GM04504 (cell line): ENCODE data around the gene ST8SIA5.

Experiments
- DNase-seq: peaks from one replicate; pipeline ENCODE4 v3.0.0-alpha.2; 2012; ENCODE audit warnings: low read depth

The ST8SIA5 gene

DNA sequence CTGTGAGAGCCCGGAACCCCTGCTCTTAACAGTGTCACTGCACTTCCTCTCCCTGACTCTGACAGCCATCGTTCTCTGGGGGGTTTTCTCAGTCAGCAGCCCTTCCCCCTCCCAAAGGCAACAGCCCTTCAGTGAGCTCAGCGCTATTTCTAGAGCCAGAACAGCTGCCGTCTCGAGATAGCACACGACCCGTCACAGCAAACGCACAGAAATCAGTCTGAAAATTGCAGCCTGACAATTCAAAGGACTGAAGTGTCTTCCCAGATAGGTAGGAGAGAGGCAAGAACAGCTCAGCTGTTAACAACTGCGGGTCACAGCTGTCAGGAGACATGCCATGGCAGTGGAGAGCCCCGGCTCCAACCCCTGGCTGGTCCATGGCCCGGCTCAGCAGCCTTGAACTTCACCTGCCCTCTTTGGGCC is 45.4 kb downstream of the ST8SIA5 start:
- no peak for DNase-seq

DNA sequence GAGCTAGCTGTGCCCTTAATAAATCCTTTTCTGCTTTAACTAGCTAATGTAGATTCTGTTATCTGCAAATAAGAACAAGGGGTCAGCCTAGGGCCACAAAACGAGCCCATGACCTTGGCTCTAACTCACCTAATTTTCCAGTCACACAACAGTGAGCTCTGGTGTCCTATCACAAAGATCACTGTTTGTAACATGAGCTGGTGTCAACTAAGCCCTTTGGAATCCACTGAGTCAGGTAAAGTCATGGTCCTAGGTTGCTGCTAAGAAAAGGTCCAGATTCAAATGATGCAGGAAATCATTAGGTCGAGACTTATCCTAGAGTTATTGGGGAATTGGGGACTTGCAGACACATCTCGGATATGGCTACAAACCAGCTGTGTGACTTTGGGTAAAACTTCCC is 49.9 kb downstream of the ST8SIA5 start:
- no peak for DNase-seq

DNA sequence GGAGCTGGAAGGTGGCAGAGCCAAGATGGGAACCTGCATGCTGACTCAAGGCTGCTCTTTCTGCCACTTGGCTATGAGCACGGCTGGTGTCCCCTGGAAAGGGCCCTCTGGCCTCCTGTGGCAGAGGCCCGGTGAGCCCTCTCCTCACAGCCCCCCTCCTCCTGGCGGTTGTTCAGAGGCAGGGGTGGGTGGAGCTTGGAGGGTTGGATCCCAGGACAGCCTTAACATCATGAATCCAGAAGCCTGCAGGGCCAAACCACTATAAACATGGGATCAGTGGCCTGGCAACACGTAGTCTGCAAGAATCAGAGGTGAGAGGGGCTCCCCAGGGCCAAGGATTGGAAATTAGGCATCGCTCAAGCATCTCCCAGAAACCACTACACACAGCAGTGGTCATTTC is 51.3 kb downstream of the ST8SIA5 start:
- no peak for DNase-seq

DNA sequence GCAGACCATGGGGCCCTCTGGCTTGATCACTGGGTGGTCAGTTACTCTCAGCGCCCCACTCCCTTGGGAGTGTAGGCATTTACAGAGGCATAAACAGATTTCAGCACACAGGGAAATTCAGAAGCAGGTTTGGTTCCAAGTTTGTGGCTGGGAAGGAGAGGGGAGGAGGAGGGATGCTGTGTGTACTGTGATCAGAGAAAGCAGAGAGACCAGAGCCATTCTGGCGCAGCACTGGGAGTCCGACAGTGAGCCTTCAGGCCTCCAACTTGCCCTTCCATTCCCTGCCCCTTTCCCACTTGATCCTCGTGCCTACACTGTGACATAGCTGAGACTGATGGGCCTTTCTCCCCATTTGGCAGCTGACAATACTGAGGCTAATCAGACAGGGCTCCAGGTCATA is 52.0 kb downstream of the ST8SIA5 start:
- no peak for DNase-seq

DNA sequence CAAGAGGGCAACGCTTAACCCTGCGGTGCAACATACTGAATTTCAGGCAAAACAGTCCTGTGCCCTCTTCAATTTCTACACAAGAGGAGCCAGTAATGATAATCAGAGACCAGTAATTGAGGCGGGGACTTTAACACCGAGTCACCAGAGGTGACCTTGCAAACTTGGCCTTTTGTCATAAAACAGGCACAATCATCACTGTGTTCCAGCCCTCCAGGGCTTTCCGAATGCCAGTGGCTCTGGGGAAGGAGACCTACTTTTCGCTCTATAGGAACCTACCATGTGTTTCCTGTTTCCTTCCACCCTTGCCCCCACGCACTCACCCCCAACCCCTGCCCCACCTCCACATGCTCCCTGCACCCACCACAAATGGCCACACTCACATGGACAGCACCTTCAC is 52.7 kb downstream of the ST8SIA5 start:
- no peak for DNase-seq

DNA sequence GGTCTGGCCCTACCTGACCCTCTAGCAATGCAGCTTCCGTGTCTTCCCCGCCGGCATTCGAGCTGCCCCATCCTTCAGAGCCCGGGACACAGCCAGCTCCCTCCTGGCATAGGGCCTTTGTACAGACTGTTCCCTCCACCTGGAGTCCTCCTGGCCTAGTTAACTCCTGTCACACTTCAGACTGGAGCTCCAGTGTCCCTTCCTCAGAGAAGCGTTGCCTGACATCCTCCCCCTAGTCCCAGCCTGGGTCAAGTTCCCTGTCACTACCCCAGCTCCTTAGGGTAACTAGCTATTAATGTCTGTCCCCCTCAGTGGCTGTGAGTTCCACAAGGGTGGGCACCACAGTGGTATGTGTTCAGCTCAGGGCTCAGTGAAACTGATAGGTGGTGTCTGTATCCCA is 54.4 kb downstream of the ST8SIA5 start:
- DNase-seq = no peak

DNA sequence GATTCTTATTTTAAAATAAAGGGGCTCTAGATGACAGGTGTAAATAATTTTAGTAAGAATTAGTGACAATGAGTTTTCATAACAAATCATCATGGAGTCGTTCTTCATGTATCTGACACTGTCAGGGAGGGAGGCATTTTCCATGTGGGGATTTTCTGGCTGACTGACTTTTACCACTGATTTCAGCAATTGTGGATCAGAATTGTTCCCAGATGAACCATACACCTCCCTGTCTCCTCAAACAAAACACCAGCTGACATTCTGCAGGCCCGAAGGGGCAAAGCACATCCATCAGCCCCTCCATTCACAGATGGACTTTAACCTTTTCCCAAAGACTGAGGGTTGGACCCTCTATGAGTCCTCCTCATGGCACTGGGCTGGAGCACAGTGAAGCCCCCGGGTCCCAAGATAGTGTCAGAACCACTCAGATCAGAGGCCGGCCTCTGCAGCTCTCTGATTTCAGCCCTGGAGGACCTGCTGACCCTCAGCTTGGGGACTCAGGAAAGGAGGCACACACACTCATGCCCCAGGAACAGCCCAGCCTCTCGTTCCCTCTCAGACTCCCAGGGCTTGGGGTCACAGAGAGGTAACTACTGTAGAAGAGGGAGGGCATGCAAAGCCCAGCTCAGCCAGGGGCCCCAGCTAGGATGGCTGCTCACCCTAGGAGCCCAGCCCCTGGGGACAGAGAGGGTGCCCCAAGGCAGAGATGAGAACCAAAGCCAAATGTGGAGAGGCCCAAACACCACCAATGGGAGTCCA is 56.6 kb downstream of the ST8SIA5 start:
- no peak for DNase-seq

DNA sequence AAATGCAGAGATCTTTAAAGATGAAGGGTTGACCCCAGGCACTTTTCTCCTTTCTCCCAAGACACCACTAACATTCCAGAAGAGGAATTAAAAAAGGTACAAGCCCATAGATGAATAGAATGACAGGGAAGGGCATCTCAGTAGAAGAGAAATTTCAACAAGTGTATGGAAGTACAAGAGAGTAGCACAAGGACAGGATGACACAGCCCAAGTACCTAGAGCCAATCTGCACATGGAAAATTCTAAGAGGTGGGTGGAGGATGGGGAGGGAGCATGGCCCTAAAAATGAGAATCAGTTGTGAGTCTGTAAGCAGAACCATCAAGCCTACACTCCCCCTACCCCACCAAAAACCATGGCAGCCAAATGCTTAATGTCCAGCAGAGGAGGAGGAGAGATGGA is 60.2 kb downstream of the ST8SIA5 start:
- no peak for DNase-seq

DNA sequence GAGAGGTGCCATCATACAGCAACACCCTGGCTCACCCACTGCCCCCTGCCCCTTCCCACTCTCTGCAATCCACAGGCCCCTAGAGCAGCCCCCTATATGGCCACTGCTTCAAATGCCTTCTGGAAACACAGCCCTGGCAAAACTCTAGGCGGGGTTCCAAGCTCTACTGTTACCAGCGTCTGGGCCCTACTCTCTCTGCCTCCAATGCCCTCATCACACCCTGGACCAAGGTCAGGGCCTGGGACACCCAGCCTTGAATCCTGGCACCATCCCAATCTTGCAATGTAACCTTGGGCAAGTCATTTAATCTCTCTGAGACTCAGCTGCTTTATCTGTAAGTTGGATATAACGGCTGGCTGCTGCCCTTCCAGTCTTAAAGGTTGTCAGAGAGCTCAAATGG is 60.6 kb downstream of the ST8SIA5 start:
- no peak for DNase-seq

DNA sequence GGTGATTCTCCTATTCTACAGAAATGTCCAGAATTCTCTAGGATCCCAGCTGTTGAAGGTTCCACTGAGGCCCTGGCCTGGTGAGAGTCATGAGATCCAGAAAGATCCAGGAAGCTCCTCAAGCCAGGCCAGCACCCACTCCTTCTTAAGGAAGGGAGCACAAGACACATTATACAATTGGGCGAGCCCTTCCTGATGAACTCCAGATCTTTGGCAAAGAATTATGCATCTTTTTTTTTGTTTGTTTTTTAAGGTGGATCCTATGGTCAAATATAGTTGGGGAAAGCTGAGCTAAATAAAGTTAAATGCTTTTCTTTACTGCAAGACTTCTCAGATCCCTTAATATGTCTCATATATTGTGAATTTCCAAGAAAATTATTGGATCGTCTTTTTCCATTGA is 62.9 kb downstream of the ST8SIA5 start:
- no peak for DNase-seq

DNA sequence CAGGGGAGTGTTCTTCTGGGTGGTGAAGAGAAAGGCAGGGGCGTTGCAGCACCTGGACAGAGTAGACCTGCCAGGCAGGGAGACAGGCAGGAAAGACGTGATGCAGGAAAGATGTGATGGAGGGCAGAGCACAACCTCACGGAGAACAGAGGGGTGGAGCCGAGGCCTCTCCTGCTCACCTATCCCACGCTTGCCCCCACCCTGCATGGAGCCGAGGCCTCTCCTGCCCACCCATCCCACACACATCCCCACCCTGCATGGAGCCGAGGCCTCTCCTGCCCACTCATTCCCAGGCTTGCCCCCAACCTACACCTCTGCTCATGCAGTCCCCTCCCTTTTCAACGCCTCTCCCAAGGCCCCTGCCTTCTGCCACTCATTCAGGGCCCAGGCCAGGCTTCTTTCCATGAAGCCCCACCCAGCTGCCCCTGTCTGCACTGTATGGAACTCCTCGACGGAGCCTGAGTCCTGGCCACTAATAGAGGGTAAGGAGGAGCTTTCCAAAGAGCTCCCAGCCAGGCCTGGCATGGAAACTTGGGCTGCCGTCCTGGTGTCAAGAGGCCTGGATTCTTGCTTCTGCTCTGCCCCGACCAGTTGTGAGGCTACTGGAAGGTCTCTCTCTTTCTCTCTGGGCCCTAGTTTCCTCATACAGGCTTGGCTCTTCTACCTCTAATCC is 67.9 kb downstream of the ST8SIA5 start:
- no peak for DNase-seq

DNA sequence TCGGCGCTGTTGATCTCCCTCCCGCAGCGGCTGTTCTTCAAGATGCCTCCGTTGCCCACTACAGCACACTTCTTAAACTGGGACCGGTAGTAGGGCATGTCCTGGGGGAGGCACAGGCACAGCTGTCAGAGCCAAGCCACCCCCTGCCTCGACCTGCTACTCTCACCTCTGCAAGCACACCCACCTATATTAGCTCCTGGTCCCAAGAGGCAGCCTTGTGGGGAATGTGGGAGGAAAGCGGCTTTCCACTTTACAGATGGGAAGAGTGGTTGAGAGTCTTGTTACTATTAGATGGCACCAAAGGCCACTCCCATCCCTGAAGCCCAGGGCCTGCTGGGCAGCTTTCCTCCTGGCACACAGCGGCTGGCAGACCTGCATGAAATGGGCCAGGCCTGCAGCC is 70.7 kb downstream of the ST8SIA5 start:
- DNase-seq = no peak

DNA sequence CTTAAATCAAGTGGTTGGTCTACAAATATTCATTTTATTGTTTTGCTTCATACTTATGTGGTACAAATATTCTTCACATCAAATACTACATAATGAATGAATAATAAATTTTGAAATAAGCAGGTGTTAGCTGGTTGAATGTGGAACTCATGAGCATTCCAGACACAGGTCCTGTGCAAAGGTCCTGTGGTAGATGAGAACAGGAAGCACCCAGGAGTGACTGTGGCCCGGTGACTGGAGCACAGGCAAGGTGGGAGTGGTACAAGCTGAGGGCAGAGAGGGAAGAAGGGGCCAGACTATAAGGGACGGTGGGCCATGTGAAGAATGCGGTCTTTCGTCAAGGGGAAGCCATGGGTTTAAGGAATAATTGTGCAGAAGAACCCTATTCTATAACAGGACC is 73.6 kb downstream of the ST8SIA5 start:
- no peak for DNase-seq

DNA sequence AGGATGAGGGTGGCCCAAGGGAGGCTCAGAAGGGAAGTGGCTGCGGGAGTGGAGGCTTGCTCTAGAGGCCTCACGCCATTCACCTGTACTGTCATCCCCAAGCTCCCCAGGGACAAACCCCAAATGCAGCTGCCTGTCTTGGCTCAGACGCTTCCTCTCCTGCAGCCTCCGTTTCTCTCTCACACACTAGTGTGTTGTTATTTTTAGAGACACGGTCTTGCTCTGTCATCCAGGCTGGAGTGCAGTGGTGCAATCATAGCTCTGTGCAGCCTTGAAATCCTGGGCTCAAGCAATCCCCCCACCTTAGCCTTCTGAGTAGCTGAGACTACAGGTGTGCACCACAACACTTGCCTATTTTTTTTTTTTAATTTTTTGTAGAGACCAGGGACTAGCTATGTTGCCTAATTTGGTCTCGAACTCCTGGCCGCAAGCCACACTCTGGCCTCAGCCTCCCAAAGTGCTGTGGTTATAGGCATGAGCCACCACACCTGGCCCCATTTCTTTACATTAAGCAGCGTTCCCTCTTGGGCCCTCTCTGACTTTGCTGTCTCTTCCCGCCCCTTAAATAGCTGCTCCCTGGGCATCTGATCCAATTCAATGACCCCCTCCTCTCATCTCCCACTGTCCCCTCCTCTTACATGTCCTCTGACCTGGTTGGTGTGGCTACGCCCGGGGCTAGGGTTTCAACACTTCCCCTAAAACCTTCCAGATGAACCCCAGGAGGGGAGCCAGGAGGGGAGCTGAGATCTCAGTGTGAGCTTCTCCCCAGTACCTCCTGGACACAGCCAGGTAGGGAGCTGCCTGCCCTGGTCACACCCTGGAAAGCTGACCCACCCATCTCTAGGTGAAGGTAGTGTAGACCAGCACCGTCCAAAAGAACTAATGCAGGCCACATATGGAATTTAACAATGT is 75.8 kb downstream of the ST8SIA5 start:
- no peak for DNase-seq

DNA sequence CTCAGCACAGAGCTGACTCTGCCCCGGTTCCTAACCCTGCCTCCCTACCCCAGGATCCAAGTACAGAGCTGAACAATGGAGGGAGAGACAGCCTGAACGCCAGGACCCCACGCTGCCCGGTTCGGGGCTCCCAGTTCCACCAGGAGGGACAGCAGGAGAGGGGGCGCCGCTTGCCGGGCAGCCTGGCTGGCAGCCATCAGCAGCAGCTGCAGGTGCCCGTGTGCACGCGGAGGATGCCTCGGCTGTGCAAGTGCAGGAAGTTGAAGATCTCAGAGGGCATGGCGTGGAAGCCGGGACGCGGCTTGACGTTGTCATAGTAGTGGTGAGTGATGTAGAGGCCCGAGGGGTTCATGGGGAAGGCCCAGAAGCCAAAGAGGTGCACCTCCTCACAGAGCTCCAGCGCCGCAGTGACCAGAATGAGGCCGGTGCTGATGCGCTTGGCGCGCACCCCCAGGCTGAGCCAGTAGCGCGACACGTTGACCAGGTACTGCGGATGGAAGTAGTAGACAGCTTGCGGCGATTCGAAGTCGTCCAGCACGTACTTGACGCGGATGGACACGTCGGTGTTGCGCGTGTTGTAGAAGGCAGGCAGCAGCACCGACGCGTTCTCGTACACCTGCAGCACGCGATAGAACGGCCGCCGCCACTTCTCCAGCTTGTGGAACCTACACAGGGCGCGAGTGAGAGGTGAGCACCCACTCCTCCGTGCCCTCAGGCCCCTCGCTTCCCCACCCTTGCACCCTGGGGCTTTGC is 76.8 kb downstream of the ST8SIA5 start:
- DNase-seq = no peak

DNA sequence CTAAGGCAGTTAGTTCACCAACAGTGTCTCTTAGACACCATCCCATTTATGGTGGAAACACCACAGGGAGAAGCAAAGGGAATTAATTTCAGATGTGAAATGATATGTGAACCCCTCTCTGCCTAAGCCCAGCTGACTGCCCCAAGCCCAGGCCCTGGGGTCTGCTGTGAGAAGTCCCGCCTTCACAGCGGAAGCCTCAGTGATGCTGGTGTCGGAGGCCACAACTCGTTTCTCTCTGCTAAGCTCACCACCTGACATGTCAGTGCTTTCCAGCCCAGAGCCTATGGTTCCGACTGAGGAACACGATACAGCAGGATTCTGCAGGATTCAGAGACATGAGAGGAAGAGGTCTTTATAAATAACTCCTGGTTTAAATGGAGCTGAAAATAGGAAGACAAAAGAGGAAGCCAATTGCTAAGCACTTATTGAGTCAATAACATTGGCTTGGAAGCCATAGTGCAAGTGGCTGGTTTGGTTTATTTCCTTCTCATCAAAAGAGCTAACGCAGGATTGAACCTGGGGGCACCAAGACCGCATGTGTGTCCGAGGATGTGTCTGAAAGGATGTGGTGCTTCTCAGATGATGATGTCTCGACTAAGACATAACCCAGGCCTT is 78.0 kb downstream of the ST8SIA5 start:
- no peak for DNase-seq

DNA sequence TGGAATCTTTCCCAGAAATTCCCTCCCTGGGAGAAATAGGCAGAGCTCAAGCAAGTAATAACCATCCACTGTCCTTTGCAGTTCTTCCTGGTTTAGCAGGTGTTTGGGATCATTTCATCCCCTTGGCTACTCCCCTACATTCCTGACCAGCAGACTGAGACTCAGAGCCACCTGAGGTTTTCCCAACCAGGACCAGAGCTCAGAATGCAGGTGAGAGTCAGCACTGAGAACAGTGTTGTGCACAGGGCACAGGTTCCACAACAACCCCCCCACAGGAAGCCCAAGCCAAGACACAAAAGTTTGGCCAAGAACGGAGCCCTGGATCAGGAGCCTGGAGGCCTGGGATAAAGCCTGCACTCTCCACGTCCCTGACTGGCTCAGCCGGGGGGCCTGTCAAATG is 78.8 kb downstream of the ST8SIA5 start:
- no peak for DNase-seq

DNA sequence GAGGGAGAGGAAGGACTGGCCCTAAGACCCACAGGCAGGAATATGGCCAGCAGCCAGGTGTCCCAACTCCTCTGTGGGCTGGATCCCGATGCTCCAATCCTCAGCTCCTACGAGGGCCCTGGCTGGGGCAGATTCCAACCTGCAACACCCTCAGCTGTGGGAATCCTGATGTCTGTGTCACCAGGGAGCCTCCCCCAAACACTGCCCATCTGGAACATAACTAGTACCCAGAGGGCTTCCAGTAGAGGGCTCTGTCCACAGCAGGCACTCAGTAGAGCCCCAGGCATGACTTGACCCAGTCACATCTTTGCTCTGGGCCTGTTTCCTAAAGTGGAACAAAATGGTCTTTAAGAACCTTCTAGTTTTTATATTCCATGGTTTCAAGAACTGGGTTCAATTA is 79.2 kb downstream of the ST8SIA5 start:
- no peak for DNase-seq

DNA sequence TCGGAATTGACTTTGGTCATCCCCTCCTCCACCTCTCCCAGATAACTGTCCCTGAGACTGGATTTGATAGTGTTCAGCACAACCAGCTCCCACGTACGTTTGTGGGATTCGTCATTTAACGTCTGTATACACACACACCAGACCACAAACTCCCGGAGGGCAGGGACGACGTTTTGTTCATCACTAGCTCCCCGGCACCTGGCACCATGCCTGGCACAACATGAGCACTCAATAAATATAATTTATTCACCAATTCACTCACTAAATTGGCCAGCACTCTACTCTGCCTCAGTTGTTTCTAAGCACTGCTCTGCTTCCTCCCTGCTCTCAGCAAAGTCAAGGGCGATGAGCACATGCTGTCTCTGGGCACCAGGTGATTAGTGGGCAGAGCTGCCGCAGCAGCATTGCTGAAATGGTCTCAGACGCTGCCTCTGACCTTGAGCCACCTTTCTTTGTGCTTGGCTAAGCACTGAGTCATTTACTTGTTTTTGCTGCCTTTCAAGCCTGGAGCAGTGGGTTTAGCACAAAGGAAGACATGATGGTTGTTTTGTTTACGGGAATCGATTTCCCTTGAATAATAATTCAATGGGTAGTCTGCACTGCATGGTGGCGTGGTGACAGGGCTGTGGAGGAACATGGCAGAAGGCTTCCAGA is 80.5 kb downstream of the ST8SIA5 start:
- DNase-seq = no peak

DNA sequence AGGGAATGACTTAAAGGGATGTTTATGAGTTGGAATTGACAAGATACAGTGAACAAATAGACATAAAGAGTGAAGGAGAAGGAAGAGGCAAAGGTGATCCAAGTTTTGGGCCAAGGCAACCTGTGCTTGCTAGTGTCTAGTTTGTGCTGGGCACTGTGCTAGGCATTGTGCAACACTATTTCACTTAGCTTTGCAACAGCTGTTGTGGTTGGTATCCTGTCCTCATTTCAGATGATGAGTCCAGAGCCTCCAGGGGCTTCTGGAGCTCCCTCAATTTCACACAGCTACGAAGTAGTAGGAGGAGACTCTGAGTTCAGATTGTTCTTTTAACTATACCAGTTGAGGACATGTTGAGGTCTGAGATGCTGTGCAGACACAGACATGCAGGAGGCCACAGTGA is 81.7 kb downstream of the ST8SIA5 start:
- DNase-seq = no peak
